GM19035 (cell line): Measurements from ENCODE around the gene WASF3.

Source experiments
- ATAC-seq: cut with Tn5 transposase; IDR thresholded peaks from one replicate; pipeline ENCODE4 v1.9.1; 2021; ENCODE audit not compliant: unreplicated experiment

Gene WASF3

DNA sequence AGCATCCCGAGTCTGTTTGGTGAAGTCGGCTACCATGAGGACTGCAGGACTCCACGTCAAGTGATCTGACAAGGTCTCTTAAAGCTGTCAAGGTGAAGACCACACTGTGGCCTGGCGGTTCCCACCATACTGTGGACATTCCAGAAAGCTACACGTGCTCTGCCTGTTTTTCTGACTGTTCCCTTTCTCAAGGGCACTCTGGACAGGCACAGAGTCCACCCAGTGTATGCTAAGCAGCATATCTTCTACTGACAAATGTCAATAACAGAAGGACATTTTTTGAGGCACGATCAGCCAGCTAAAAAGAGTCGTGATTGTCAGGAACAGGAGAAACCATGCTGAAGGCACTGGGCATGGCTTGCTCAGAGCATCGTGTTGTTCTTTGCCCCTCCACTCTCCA, 12.8 kb upstream of the WASF3 start:
- no peak for ATAC-seq

DNA sequence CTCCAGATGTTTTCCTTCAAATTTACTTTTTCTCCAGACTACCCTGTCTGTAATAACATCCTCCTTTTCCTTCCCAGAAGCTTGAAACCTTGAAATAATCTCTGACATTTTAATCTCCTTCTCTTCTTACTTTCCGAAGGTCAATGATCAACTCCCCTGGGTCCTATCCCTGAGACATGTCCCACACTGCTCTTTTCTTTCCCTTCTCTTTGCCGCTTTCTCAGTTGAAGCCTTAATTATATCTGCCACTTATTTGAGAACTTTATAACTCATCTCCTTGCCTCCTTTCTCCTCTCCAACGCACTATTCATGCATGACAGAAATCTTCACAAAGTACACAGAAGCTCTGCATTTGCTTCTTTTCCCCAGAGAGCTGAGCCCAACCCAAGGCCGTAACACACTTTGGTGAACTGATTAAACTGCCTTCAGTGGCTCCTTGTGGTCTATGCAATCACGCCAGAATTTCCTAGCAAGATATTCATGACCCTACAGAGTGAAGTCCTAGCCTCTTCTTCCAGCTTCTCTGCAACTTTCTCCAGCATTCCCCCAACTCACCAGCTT, 9.2 kb upstream of the WASF3 start:
- no peak for ATAC-seq

DNA sequence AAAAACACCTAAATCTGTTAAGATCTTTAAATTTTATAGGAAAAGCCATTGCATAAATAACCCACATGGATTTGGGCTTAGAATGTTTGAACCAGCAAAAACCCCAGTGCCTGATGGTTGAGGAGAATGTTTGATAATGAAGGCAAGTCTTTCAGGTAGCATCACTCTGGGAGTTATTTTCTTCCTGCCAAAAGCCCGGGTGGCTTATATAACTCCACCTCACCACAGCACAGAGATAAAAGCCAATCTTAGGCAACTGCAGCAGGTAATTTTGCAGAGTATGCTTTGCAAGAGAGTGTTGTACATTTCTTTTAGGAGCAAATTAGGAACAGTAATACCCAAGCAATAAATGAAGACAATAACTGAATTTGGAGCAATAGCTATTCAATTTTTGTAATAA, 7.8 kb upstream of the WASF3 start:
- ATAC-seq, result no peak

DNA sequence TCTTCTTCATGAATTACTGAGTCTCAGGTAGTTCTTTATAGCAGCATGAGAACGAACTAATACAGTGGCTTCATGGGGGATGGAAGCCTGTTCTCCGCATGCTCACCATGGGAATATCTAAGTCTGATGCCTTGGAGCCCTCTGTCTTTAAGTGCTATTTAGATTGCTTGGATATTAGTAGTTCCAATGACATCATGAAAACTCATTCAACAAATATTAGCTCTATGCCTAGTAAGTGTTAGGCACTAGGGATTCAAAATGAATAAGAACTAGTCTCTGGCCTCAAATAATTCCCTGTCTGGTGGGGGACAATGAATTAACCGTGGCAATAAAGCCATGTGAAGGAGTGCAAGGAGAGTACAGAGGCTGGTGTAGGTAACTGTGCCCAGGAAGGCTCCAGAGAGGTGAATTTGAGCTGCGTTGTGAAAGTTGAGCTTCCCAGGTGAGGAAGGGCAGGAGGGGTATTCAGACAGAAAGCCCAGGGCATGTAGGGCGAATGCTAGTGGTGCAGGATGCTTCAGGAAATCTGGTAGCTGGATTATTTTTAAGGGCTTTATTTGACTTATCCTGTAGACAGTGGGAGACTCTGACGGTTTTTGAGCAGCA, 6.1 kb upstream of the WASF3 start:
- no peak for ATAC-seq

DNA sequence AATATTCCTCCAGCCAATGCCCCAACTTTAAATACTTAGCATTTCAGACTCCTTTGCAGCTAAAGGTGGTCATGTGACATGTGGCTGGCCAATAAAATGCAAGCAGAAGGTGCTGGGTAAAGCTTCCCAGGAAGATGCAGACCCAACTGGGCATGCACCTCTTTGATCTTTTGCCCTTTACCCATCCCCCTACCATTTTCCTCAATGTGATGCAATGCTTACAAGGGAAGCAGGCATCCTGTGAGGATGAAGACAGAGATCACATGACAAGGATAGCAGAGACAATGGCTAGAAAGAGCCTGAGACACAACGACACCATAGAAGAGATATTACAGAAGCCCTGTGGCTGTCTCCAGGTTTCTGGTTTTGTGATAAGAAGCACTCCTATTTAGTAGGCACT, 2.1 kb upstream of the WASF3 start:
- ATAC-seq, result no peak

DNA sequence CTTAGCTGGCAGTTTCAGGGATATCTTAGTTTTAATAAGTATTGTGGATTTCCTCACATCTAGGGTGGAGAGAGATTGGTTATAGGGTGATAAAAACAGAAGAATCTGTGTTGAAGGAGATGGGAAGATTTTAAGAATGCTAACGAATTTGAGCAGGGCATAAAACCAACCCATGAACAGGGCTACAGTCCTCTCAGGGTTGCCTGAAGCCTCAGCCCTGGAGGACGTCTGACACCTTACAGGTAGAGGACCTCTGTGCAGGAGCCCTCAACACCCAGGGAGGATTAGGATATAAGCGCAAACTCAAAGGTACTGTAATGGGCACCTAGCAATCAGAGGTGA, 461 bp upstream of the WASF3 start:
- ATAC-seq, result no peak

DNA sequence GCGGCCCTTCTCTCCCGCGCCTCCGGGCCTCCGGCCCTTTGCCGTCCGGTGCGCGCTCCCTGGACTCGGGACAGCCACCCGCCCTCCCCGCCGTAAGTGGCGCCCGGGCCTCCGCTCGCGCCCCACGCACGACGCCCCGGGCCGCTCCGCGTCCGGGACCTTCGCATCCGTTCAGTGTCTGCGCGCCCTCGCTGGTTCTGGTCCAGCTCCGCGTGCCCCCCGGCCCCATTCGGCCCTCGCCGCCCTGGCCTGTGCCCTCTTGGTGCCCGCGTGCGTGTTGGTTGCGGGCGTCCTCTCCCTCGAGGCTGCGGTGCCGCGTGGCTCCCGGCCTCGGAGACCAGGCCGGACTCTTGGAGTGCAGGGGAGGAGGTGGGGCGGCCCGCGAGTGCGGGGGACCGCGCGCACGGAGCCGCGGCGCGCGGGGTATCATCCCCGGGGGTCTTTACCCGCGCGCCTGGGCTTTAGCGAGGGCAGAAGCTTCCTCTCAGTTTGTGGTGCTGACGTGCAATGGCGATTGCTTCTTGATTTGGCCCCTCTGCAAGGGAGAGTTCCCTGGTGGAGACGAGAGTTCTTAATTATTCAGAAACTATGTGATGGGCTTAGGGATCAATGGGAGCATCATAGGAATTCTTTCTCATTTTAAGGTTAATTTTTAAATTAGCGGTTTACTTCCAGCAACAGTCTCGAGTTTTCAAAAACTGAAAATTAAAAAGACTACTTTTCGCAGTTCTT, 757 bp downstream of the WASF3 start:
- ATAC-seq, result peak; percentile 7

DNA sequence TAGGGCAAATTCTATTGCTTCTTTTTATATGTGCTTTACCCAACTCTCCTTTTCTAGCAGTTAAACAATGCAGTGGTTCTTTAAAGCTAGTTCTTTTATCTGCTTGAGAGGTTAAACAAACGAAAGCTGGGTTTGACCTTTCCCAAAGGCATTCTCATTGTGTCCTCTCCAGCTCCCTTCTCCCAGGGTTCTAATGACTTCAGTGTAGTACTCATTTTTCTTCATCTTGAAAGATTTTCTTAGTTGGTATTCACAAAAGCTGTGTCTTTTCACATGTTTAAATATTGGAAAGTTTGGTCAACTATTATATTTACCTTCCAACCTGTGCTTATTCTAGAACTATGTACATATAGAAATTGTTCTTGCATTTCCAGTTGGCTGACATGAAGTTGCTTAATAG, 1.5 kb downstream of the WASF3 start:
- ATAC-seq, result no peak

DNA sequence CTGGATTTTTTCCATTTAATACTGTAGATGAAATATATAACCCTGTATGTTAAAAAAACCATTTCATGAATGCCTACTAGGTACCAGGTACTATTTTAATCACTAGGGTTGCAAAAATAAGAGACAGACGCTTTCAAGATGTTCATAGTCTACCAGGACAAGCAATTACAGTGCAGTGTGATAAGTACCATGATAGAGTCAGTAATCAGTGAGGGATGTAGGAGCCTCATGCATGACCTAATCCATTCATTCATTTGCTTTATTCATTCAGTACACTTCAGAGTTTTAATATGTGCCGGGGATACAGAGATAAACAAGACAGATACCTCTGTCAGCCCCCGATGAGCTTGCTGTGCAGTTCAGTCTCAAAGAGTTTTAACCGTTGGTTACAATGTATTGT, 3.0 kb downstream of the WASF3 start:
- ATAC-seq, result no peak

DNA sequence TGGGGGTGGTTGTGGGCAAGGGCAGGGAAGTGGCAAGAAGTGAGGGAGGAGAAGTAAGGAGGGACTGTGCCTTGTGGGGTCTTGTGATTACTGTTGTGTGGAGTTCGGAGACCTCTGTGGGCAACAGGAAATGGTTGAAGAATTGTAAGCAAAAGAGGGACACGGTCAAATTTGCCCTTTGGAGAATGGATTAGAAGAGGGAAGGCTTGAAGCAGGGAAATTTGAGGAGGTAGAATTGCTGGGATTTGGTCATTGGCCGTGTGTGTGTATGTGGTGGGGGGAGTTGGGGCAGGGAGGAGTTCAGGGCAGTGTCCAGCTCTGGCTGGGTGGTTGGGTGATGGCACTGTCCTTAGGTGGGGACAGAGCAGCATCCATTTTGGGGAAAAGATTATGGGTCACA, 3.6 kb downstream of the WASF3 start:
- ATAC-seq, result no peak

DNA sequence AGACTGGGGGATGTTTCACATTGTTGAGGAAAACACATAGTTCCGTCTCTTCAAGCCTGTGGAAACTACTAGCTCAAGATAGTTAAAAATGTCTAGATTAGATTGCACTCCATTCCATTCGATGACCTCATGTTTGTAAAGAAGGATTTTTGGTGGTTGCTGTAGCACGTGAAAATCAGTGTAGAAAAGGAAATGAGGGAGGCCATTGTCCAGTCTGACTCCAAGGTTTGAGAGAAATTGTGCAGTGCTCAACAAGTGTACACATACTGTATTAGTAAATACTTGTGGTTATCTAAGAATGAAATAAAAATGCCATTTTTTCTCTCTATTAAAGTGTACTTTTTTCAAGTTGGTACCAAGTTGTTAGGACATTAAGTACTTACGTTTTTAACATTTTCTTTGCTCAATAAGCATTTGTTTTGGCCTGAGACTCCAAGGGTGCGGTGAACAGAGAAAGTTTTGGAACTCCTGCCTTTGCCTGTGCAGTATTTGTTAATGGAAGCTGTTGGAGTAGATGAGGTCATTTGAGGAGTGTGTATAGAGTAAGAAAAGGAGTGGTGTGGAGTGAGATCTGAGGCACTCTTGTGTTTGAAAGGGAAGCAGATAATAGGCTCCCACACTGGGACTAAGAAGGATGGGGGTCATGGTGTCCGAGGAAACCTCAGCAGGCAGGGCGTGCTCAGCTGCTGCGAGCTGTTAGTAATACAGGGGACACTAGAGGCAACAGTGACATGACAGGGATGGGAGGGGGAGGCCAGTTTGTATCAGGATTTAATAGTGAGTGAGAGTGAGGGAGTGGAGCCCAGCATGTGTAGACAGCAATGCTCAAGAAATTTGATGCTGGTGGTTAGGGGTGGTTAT, 4.4 kb downstream of the WASF3 start:
- ATAC-seq, result no peak

DNA sequence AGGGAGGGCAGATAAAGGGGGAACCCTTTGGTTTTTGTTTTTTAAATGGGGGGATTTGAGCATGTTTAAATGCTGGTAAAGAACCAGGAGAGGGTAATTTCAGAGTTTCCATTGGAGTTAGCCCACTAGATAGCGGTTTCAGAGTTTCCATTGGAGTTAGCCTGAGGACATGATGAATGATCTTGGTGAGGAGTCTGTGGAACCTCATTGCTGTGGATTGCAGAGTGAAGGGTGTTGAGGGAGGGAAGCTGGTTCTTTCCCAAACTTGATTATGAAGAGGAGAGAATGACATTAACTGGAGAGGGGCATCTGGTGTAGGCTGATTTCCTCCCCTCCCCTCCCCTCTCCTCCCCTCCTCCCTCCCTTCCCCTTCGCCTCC, 5.0 kb downstream of the WASF3 start:
- no peak for ATAC-seq

DNA sequence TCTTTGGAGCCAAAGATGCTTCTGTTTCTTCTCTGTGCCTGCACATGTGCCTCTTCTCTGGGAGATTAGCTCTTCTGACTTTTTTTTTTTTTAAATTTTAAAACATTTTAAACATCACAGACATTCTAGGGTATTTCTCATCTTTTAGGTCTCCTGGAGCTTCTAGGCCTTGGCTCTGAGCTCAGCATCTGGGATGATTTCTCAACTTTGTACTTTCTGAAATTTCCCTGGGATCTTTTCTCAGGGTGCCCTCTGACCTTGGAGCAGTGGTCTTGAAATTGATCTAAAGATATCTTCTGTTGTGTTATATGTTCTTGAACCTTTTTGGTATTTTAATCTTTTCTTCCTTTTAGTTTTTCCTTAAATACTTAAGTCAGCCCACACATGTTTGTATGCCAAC, 6.2 kb downstream of the WASF3 start:
- ATAC-seq, result no peak

DNA sequence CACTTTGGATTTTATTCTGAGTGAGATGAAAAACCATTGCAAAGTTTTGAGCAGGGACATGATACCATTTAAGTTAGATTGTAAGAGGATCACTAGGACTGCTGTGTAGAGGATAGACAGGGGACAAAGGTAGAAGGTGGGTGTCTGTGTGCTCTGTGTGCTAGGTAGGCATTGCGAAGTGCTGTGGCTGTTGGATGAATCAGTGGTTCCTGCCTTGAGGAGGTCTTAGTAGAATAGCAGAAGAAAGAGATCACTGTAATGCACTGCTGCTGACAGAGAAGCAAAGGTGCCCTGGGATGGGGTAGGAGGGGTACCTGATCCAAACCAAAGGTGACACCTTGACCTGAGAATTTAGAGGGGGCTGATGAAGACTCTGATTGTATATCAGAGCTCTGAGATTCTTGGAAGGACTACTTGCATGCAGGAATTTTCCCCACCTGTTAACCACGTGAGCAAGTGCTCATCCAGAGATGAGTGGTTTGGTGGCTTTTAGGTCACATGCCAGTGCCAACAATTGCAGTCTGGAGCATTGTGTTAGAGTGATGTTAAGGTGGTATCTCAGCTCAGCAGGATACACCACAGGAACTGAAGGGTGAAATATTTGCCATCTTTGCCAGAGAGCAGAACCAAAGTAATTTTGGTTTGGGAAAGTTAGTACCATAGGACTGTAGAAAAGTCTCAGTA, 10.8 kb downstream of the WASF3 start:
- ATAC-seq, result no peak

DNA sequence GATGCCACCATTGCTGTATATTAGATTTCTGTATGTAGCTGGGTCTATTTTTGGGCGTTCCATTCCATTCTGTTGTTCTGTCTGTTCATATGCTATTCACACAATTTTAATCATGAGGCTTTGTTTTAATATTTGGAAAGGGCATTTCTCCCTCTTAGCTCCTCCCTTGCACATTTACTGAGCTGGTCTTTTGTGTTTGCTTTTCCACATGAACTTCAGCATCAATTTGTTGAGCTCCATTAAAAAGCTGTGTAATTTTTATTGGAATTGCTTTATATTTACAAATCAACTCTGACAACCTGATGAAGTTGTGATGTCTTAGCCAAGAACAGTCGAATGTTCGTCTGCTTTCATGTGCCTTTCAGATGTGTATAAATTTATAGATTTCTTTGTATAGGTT, 14.0 kb downstream of the WASF3 start:
- no peak for ATAC-seq

DNA sequence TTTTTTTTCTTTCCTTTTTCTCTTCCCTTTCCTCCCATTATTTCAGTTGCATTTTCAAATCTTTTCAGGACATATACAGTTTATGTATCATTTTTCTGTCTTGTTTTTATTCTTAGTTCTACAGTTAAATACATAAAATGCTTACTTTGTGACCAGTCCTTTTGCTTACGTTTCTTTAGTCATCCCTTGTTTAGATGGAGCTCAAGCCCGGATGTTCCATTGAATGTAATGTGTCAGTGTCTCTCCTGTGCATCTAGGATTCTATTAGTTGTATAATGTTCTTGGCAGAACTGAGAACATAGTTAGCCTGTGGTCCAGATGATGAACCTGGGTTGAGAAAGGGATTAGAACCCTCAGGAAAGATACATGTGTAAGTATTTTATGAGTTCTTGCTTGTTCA, 17.8 kb downstream of the WASF3 start:
- ATAC-seq, result no peak

DNA sequence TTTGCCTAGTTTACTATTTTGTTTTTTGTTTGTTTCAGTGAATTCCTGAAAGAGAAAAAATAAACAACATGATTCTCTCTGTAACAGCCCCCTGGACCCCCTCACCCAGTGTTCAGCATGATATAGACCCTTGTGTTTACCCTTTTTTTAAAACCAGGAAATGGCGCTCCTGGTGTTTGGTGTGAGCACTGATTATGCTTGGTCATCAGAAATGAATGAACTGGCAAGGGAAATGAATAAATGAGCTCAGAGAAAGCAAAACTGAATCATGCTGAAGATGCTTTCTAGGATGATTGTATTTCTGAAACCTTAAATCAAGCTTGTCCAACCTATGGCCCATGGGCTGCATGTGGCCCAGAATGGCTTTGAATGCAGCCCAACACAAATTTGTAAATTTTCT, 22.1 kb downstream of the WASF3 start:
- ATAC-seq, result no peak

DNA sequence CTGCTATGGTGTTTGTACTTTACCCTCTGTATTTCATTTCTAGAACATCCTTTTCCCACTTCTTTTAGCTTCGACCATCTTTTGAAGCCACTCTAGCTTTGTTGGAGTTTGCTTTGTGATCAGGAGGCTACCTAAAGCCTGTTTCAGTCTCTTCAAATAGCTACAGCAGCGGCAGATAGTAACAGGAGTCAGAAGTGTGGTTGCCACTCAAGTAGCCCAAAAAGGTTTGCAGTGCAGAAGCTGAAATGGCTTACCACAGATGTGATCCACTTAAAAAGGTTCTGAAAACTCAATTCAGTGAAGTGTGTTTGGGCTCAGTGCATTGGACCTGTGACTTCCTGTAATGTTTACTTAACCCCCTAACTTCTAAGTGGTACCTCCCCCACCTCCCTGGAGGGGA, 26.2 kb downstream of the WASF3 start:
- no peak for ATAC-seq

DNA sequence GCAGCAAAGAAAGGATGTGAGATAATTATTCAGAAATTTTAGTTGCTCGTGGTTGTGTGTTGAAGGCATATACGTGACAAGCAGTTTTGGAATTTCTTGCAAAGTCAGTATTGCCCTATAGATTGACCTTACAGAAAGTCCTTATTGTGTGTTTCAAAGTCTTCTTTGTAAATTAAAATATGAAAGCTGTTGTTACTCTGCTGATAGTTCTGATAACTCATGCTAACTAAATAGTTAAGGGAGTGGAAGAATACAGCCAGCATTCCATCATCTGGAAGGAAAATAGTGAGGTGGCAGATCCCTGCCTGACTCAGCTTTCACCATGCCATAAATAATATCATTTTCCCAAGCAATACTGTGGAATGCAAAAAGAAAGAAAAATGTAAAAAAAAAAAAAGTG, 27.2 kb downstream of the WASF3 start:
- no peak for ATAC-seq

DNA sequence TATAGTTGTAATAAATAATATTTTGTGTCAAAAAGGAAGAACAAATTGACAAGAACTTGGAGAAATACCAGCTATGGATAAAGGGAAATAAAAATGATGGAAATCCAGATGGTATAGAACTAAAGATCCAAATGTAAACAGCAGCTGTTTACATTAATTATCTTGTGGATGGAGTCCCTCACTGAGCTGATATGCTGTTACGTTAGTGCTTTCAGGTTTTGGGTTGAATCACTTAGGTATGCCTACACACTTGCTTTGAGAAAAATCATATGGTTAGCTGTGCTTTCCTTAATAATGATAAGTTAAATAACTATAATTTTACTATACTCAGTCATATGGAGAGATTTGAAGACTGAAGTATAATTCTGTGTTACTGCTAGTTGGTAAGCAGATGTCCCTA, 27.7 kb downstream of the WASF3 start:
- ATAC-seq, result no peak

DNA sequence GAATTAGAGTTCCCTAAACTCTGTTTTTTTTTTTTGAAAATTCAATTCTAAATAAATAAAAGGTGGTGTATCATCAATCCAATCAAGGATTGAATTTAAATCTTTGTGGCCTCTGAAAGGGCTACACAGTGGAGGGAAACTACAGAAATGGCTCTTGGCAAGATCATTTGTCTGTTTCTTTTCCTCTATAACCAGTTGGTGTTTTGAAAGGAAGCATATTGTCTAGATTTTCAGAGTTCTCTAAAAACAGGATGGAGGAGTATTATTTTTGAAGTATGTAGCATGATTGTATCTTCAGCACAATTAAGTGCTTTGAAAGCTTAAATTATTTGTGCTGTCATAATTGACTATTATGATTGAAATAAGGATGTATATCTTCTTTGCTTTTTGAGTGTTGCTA, 29.8 kb downstream of the WASF3 start:
- ATAC-seq, result no peak
